Adrenal gland (tissue), 5 donors: ENCODE measurements around the gene PRR12.

Source experiments
- CTCF ChIP-seq, 6 experiments: fragments of 450-650 bp in 4 of 6; fragments of 200-600 bp in 2 of 6; sonication (generic) in 1 of 6; IDR thresholded peaks; 1 replicate in 5 of 6; 2 replicates in 1 of 6; pipeline versions ENCODE4 v1.5.1 to v1.8.0; 2016 to 2021; ENCODE audit warnings: antibody characterized with exemption in 6 of 6, mild to moderate bottlenecking in 2 of 6, moderate library complexity in 1 of 6
- POLR2A ChIP-seq, 2 donors: fragments of 450-650 bp; IDR thresholded peaks; one replicate each; pipeline ENCODE4 v1.6.1; 2017; ENCODE audit warnings: antibody characterized with exemption in 2 of 2, mild to moderate bottlenecking in 2 of 2, moderate library complexity in 1 of 2
- donor health status: DM: no; HTN: no; CAD: no.

GRCh38 chr19:49546825-49547565 is 44.0 kb upstream of the PRR12 start:
- TF ChIP-seq POLR2A (IDR thresholded peaks at IDR 0.05) (no peak), CTCF (IDR thresholded peaks at IDR 0.05) (peak; percentile 80 to 96 (median 90))
